GM12878 (cell line): ENCODE data around the gene SSBP3.

Experiments
- ATF2 ChIP-seq: IDR thresholded peaks from 2 replicates; pipeline ENCODE4 v1.6.1; 2012; ENCODE audit warnings: low read length, inconsistent platforms
- BCL3 ChIP-seq: IDR thresholded peaks from 2 replicates; pipeline ENCODE4 v1.6.1; 2011; ENCODE audit warnings: borderline replicate concordance, low read depth, mild to moderate bottlenecking, moderate library complexity, low read length; ENCODE audit not compliant: insufficient read depth, poor library complexity, severe bottlenecking
- CTCF ChIP-seq, 3 experiments: IDR thresholded peaks in 2 of 3; conservative IDR thresholded peaks in 1 of 3; 2 replicates each; pipeline ENCODE4 v1.5.1; 2011; ENCODE audit warnings: low read depth in 3 of 3, low read length in 3 of 3, mild to moderate bottlenecking in 3 of 3, control low read depth in 2 of 3, moderate library complexity in 2 of 3, inconsistent platforms in 1 of 3, mixed read lengths in 1 of 3; ENCODE audit not compliant: control insufficient read depth in 2 of 3, insufficient read depth in 1 of 3; ENCODE audit errors: extremely low read depth in 1 of 3
- FOXM1 ChIP-seq: IDR thresholded peaks from 2 replicates; pipeline ENCODE4 v1.6.1; 2012; ENCODE audit warnings: low read depth, mild to moderate bottlenecking, inconsistent platforms, low read length, moderate library complexity
- MYC ChIP-seq: IDR thresholded peaks from 2 replicates; pipeline ENCODE4 v1.6.1; 2011; ENCODE audit warnings: mild to moderate bottlenecking, low read length, moderate library complexity, inconsistent platforms; ENCODE audit not compliant: insufficient read depth, insufficient replicate concordance, insufficient read length, severe bottlenecking
- SIN3A ChIP-seq: IDR thresholded peaks from 2 replicates; pipeline ENCODE4 v1.6.1; 2012; ENCODE audit warnings: low read depth, low read length, improper control_type of control experiment
- TAF1 ChIP-seq: IDR thresholded peaks from 2 replicates; pipeline ENCODE4 v1.6.1; 2011; ENCODE audit warnings: mild to moderate bottlenecking, low read depth, low read length, borderline replicate concordance

- no peak for TF ChIP-seq FOXM1
- no peak for TF ChIP-seq MYC
- TF ChIP-seq CTCF (IDR thresholded peaks at IDR 0.05 in 2 of 3, conservative IDR thresholded peaks at IDR 0.05 in 1 of 3; ENCODE audit: control insufficient read depth in 2 of 3, extremely low read depth in 1 of 3, insufficient read depth in 1 of 3, low read depth in 3 of 3, low read length in 3 of 3), result no peak
- no peak for TF ChIP-seq BCL3
- TF ChIP-seq ATF2, result no peak
- TF ChIP-seq TAF1, result no peak
- no peak for TF ChIP-seq SIN3A
Observed at GRCh38 chr1:54428837-54429518, 22.8 kb upstream of the SSBP3 start.
